Measurements from ENCODE around the gene PLEKHG3. TPM values are rescaled to one million over a fixed set of nuclear protein-coding genes. Genes with fewer than 3 reads are reported as not detected.

The PLEKHG3 gene
- total RNA-seq, 1 donor from 2014 or later, result 3.0 TPM

DNA sequence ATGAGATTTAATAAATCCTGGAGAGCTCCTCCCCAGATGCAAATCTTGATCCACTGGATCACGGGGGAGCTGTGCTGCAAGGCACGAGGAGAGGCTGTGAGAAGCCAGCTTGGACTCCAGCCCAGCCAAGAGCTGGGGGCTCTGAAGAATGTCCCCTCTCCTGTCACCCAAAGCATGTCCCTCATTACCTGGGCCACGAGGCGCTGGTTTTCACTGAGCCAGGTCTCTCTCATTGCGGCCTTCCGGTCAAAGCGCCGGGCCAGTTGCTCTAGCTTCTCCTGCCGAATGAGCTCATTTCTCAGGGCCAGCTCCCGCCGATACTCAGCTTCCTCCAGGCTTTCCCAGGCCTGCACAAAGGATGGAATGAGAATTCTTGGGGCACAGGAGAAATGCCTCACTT, 92.1 kb downstream of the PLEKHG3 start:
- Mint-ChIP-seq H3K4me1 (no peaks in the 10 kb centered on the region), H3K9me3 (no peaks in the 10 kb centered on the region), H3K27me3 (peaks cover 9% of the 10 kb centered on the region), H3K4me3 (no peak overlapping the region), H3K36me3 (ENCODE audit: low read depth) (no peaks in the 10 kb centered on the region), H3K27ac (no peak overlapping the region)
- DNase-seq, result no peak
- intact Hi-C loops (cut with micrococcal nuclease), result no loop called here

GRCh38 chr14:64799555-64799954, 95.3 kb downstream of the PLEKHG3 start:
- no peak overlapping the region for H3K27ac Mint-ChIP-seq
- no peak overlapping the region for H3K4me3 Mint-ChIP-seq
- H3K9me3 Mint-ChIP-seq, result no peaks in the 10 kb centered on the region
- no peaks in the 10 kb centered on the region for H3K4me1 Mint-ChIP-seq
- no peak for DNase-seq
- peaks cover 12% of the 10 kb centered on the region for H3K27me3 Mint-ChIP-seq
- H3K36me3 Mint-ChIP-seq (ENCODE audit: low read depth), result no peaks in the 10 kb centered on the region
- intact Hi-C loops (cut with micrococcal nuclease), result no loop called here

Other genes starting within 250 kb of the PLEKHG3 start
- 0.90 and 0.98 TPM in 2 replicates for gene AKAP5, start 238.9 kb upstream of the PLEKHG3 start, total RNA-seq
- gene ZBTB25, start 200.6 kb upstream of the PLEKHG3 start, total RNA-seq, result 21.8 and 22.2 TPM in 2 replicates
- gene ZBTB1, start 199.7 kb upstream of the PLEKHG3 start, total RNA-seq, result 45.4 and 46.5 TPM in 2 replicates
- gene HSPA2, start 163.7 kb upstream of the PLEKHG3 start, total RNA-seq, result 8.1 TPM in 2 replicates
- gene PPP1R36, start 154.5 kb upstream of the PLEKHG3 start, total RNA-seq, result 0.31 and 0.33 TPM in 2 replicates
- gene SPTB, start 175.5 kb downstream of the PLEKHG3 start, total RNA-seq, result not detected in 2 replicates
- 53.5 and 54.9 TPM in 2 replicates for gene CHURC1, start 210.0 kb downstream of the PLEKHG3 start, total RNA-seq
- gene GPX2, start 238.3 kb downstream of the PLEKHG3 start, total RNA-seq, result not detected in 2 replicates